ENCODE results near the gene WWTR1. TPM values are rescaled to one million over a fixed set of nuclear protein-coding genes. Genes with fewer than 3 reads are reported as not detected.

The WWTR1 gene
- total RNA-seq, 1 donor from 2014 or later = 282 TPM

- Histone ChIP-seq H3K4me1 (peaks cover 16 to 73% of the 10 kb centered on the region in 2 donors), H3K9me3 (no peaks in the 10 kb centered on the region), H3K27ac (peak overlapping the region; percentile 93 to 94), H3K36me3 (peaks cover 0 to 3% of the 10 kb centered on the region in 2 donors), H3K4me3 (no peak overlapping the region), H3K27me3 (no peaks in the 10 kb centered on the region)
- no peak for TF ChIP-seq CTCF (IDR thresholded peaks at IDR 0.05)
- intact Hi-C loops (cut with DNase I) = loop anchor here (2.0 kb wide), 1 partner anchor 86 kb away; the partner anchor contains the start of gene WWTR1
- DNase-seq (ENCODE audit: low spot score in 2 of 2) = peak in 1 of 2 donors; percentile 77
These were observed 84.9 kb downstream of the WWTR1 start for GRCh38 chr3:149572796-149573414.

GRCh38 chr3:149571381-149571780, 86.4 kb downstream of the WWTR1 start:
- H3K27me3 ChIP-seq = no peaks in the 10 kb centered on the region
- intact Hi-C loops (cut with DNase I) = no loop called here
- H3K4me3 ChIP-seq = no peak overlapping the region
- no peaks in the 10 kb centered on the region for H3K9me3 ChIP-seq
- peaks cover 0 to 3% of the 10 kb centered on the region in 2 donors for H3K36me3 ChIP-seq
- no peak for DNase-seq (ENCODE audit: low spot score in 2 of 2)
- no peak for TF ChIP-seq CTCF (IDR thresholded peaks at IDR 0.05)
- H3K4me1 ChIP-seq = peaks cover 13 to 71% of the 10 kb centered on the region in 2 donors
- H3K27ac ChIP-seq = peak overlapping the region; percentile 93 to 94

GRCh38 chr3:149570016-149570415, 87.8 kb downstream of the WWTR1 start:
- no peak for DNase-seq (ENCODE audit: low spot score in 2 of 2)
- no peaks in the 10 kb centered on the region for H3K9me3 ChIP-seq
- no peaks in the 10 kb centered on the region for H3K27me3 ChIP-seq
- peak overlapping the region; percentile 34 to 41 for H3K27ac ChIP-seq
- TF ChIP-seq CTCF (IDR thresholded peaks at IDR 0.05) = no peak
- H3K36me3 ChIP-seq = peaks cover 0 to 3% of the 10 kb centered on the region in 2 donors
- H3K4me3 ChIP-seq = no peak overlapping the region
- intact Hi-C loops (cut with DNase I) = no loop called here
- H3K4me1 ChIP-seq = peaks cover 7 to 62% of the 10 kb centered on the region in 2 donors

- H3K36me3 ChIP-seq = peaks cover 0 to 3% of the 10 kb centered on the region in 2 donors
- no peak for TF ChIP-seq CTCF (IDR thresholded peaks at IDR 0.05)
- no peak for DNase-seq (ENCODE audit: low spot score in 2 of 2)
- no peaks in the 10 kb centered on the region for H3K9me3 ChIP-seq
- peak overlapping the region; percentile 35 to 44 for H3K27ac ChIP-seq
- intact Hi-C loops (cut with DNase I) = loop anchor here (5.0 kb wide), 1 partner anchor 150 kb away; no protein-coding TSS in a partner anchor
- H3K4me1 ChIP-seq = peaks cover 5 to 39% of the 10 kb centered on the region in 2 donors
- no peaks in the 10 kb centered on the region for H3K27me3 ChIP-seq
- no peak overlapping the region for H3K4me3 ChIP-seq
These were observed 90.4 kb downstream of the WWTR1 start for GRCh38 chr3:149567381-149567780.

GRCh38 chr3:149566292-149566975, 91.4 kb downstream of the WWTR1 start:
- Histone ChIP-seq H3K4me3 (no peak overlapping the region), H3K27me3 (no peaks in the 10 kb centered on the region), H3K36me3 (peaks cover 0 to 3% of the 10 kb centered on the region in 2 donors), H3K4me1 (peaks cover 0 to 29% of the 10 kb centered on the region in 2 donors), H3K27ac (peak overlapping the region; percentile 44 to 50), H3K9me3 (no peaks in the 10 kb centered on the region)
- DNase-seq (ENCODE audit: low spot score in 2 of 2) = no peak
- no peak for TF ChIP-seq CTCF (IDR thresholded peaks at IDR 0.05)
- intact Hi-C loops (cut with DNase I) = loop anchor here (5.0 kb wide), 1 partner anchor 151 kb away; no protein-coding TSS in a partner anchor

Data from ascending aorta (tissue), 2 donors.